WTC11 (cell line): ENCODE data around the gene NAGS.

Source experiments
- ESRRA ChIP-seq: sonication (generic); formaldehyde crosslinking; IDR thresholded peaks from 2 replicates; pipeline ENCODE4 v1.8.1; 2022; ENCODE audit warnings: mild to moderate bottlenecking, missing genetic modification reagents, borderline replicate concordance
- FOXK1 ChIP-seq: sonication (generic); formaldehyde crosslinking; IDR thresholded peaks from 2 replicates; pipeline ENCODE4 v1.8.0; 2022; ENCODE audit warnings: mild to moderate bottlenecking, moderate library complexity, missing genetic modification reagents
- TF ChIP-seq, protein P1 (sequence below): fragments of 200-600 bp; IDR thresholded peaks from 2 replicates; pipeline ENCODE4 v1.8.0; 2022; ENCODE audit warnings: antibody characterized with exemption
- TF ChIP-seq, protein P2 (sequence below): sonication (generic); formaldehyde crosslinking; IDR thresholded peaks from 2 replicates; pipeline ENCODE4 v1.8.0; 2022; ENCODE audit warnings: mild to moderate bottlenecking, missing genetic modification reagents

DNA sequence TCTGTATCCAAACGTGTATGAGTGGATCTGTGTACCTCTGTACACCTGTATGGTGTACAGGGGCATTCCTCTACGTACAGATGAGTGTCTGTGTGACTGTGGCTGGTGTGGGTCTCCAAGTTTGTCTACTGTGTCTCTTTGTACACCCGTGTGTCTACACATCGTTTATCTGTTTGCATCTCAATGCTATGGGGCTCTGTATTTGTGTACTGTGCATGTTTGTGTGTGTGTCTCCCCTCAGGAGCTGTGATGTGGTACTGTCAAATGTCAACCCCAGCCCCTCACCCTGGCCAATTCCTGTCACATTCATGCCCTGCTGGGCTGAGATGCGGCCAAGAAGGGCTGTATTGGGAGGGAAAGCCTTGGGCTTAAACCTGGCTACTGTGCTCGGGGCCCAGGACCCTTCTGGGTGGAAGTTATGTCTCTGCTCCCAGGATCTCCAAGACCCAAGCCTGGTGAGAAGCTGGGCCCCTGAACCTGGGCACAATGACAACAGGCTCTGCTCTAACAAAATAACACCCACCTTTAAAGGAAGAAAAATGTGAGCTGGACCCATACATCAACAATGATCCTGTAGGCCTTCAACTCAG is 3.5 kb upstream of the NAGS start:
- TF ChIP-seq, protein P1, sequence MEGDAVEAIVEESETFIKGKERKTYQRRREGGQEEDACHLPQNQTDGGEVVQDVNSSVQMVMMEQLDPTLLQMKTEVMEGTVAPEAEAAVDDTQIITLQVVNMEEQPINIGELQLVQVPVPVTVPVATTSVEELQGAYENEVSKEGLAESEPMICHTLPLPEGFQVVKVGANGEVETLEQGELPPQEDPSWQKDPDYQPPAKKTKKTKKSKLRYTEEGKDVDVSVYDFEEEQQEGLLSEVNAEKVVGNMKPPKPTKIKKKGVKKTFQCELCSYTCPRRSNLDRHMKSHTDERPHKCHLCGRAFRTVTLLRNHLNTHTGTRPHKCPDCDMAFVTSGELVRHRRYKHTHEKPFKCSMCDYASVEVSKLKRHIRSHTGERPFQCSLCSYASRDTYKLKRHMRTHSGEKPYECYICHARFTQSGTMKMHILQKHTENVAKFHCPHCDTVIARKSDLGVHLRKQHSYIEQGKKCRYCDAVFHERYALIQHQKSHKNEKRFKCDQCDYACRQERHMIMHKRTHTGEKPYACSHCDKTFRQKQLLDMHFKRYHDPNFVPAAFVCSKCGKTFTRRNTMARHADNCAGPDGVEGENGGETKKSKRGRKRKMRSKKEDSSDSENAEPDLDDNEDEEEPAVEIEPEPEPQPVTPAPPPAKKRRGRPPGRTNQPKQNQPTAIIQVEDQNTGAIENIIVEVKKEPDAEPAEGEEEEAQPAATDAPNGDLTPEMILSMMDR: no peak
- TF ChIP-seq ESRRA (CRISPR knock-in tag) (no peak), FOXK1 (CRISPR knock-in tag) (no peak)
- TF ChIP-seq, protein P2, sequence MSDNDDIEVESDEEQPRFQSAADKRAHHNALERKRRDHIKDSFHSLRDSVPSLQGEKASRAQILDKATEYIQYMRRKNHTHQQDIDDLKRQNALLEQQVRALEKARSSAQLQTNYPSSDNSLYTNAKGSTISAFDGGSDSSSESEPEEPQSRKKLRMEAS: no peak
